Nephron (organoid): ENCODE results near the gene HK2.
"Not testable (repeated sequence)": the region's sequence is repeated elsewhere in the genome, so short reads cannot be mapped to it uniquely, and the experiment has no call there.

ENCODE experiments used
- H3K27ac Mint-ChIP-seq, 3 experiments: 2 replicates each; pipeline ENCODE4 v1.8.0; 2020; ENCODE audit warnings: mixed read lengths in 3 of 3, mild to moderate bottlenecking in 2 of 3, moderate library complexity in 1 of 3
- H3K27me3 Mint-ChIP-seq: 2 replicates; pipeline ENCODE4 v1.8.0; 2021; ENCODE audit warnings: low read depth, mild to moderate bottlenecking, moderate library complexity, mixed read lengths
- H3K36me3 Mint-ChIP-seq: 2 replicates; pipeline ENCODE4 v1.8.0; 2020; ENCODE audit warnings: low read depth, mixed read lengths
- H3K4me1 Mint-ChIP-seq: 2 replicates; pipeline ENCODE4 v1.8.0; 2020; ENCODE audit warnings: mixed read lengths
- H3K4me3 Mint-ChIP-seq, 3 experiments: 2 replicates each; pipeline ENCODE4 v1.8.0; 2020; ENCODE audit warnings: mild to moderate bottlenecking in 3 of 3, mixed read lengths in 3 of 3, moderate library complexity in 2 of 3
- H3K9me3 Mint-ChIP-seq: 2 replicates; pipeline ENCODE4 v1.8.0; 2020; ENCODE audit warnings: mixed read lengths
- CTCF ChIP-seq, 3 experiments: fragments of 200-600 bp; sonication (generic); IDR thresholded peaks; one replicate each; pipeline ENCODE4 v1.5.0; 2021; ENCODE audit warnings: antibody characterized with exemption in 3 of 3; ENCODE audit not compliant: unreplicated experiment in 3 of 3

Gene HK2

GRCh38 chr2:74846481-74846880, 12.6 kb downstream of the HK2 start:
- no peaks in the 10 kb centered on the region for H3K27me3 Mint-ChIP-seq
- no peak overlapping the region for H3K27ac Mint-ChIP-seq
- peaks cover 22% of the 10 kb centered on the region for H3K4me1 Mint-ChIP-seq
- no peak overlapping the region for H3K4me3 Mint-ChIP-seq
- no peaks in the 10 kb centered on the region for H3K9me3 Mint-ChIP-seq
- no peaks in the 10 kb centered on the region for H3K36me3 Mint-ChIP-seq
- no peak for TF ChIP-seq CTCF (IDR thresholded peaks at IDR 0.05; ENCODE audit: unreplicated experiment in 3 of 3)

- Mint-ChIP-seq H3K4me1 (peaks cover 22% of the 10 kb centered on the region), H3K27ac (no peak overlapping the region), H3K9me3 (no peaks in the 10 kb centered on the region), H3K27me3 (no peaks in the 10 kb centered on the region), H3K4me3 (no peak overlapping the region), H3K36me3 (no peaks in the 10 kb centered on the region)
- TF ChIP-seq CTCF (IDR thresholded peaks at IDR 0.05; ENCODE audit: unreplicated experiment in 3 of 3) = no peak
Measured at GRCh38 chr2:74847070-74847858, 13.3 kb downstream of the HK2 start.

DNA sequence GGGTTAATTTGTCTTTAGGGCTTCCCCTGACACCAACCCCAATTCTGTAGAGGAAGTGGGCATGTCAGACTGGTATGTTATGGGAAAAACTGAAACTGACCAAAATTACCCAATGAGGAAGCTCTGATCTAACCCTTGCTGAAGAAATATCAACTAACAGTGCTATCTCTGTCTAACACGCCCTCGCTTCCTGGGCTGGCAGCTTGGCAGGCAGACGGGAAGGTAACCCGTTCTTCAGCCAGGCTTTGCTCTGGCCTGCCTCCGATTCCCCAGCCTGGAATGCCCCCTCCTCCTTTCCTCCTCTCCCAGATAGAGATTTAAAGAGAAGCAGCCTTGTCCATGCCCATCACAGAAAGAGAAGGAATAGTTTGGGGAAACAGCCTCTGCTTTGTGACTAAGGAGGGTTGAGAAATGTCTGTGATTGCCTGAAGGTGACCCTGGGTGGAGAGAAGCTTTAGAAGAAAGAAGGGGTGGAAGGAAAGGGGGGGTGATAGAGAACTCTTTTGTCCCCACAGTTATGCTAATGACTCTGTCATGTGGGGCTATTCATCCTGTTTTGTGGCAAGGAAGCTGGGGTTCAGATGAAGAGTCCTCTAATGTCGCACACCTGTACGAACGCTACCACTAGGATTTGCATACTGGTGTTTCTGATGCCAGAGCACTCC, 15.4 kb downstream of the HK2 start:
- no peaks in the 10 kb centered on the region for H3K36me3 Mint-ChIP-seq
- H3K27ac Mint-ChIP-seq = peak overlapping the region in 1 of 3 experiments; percentile 3
- H3K9me3 Mint-ChIP-seq = no peaks in the 10 kb centered on the region
- TF ChIP-seq CTCF (IDR thresholded peaks at IDR 0.05; ENCODE audit: unreplicated experiment in 3 of 3) = no peak
- no peaks in the 10 kb centered on the region for H3K27me3 Mint-ChIP-seq
- H3K4me1 Mint-ChIP-seq = peaks cover 16% of the 10 kb centered on the region
- H3K4me3 Mint-ChIP-seq = no peak overlapping the region

DNA sequence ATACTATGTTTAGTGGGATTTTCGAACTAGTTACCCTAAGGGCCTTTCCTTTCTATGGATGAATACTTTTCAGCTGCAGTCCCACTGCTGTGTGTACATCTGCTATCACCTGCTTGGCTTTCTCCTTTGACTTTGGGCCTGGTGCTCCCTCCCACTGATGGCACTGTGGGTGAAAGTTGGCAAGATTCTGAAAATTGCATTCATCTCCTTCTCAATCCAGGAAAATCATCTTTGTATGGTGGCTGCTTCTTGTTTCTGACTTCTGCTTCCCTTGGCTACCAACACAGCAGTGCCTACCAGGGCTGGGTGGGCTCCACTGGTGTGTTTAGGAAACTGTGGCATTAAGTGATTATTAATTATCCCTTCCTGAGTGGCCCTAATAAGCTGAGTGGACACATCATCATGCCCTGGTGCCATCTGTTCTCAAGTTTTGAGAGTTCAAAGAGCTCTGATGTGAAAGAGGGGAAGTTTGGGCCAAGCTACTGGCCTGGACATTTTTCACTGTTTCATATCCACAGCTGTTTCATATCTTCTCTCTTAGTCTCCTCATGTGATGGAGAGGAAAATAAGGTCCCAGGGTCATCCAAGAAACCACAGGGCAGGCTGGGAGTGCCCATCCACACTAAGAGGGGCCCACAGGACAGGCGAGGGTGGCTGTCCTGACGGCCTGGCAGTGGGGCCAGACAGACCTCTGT, 16.7 kb downstream of the HK2 start:
- Mint-ChIP-seq H3K36me3 (peaks cover 6% of the 10 kb centered on the region), H3K4me1 (peaks cover 10% of the 10 kb centered on the region), H3K9me3 (no peaks in the 10 kb centered on the region), H3K27ac (no peak overlapping the region), H3K4me3 (no peak overlapping the region), H3K27me3 (no peaks in the 10 kb centered on the region)
- TF ChIP-seq CTCF (IDR thresholded peaks at IDR 0.05; ENCODE audit: unreplicated experiment in 3 of 3) = no peak

GRCh38 chr2:74851191-74851566, 17.3 kb downstream of the HK2 start:
- no peak for TF ChIP-seq CTCF (IDR thresholded peaks at IDR 0.05; ENCODE audit: unreplicated experiment in 3 of 3)
- H3K27ac Mint-ChIP-seq = no peak overlapping the region
- peaks cover 5% of the 10 kb centered on the region for H3K4me1 Mint-ChIP-seq

GRCh38 chr2:74853360-74853759, 19.4 kb downstream of the HK2 start:
- H3K9me3 Mint-ChIP-seq, H3K27me3 Mint-ChIP-seq, H3K4me1 Mint-ChIP-seq, H3K4me3 Mint-ChIP-seq, H3K36me3 Mint-ChIP-seq, H3K27ac Mint-ChIP-seq: not testable (repeated sequence)

More at GRCh38 chr2:74851191-74851566, 17.3 kb downstream of the HK2 start:
- Mint-ChIP-seq H3K4me3 (no peak overlapping the region), H3K9me3 (no peaks in the 10 kb centered on the region), H3K27me3 (no peaks in the 10 kb centered on the region), H3K36me3 (peaks cover 8% of the 10 kb centered on the region)
